Liver (tissue), 3 donors: ENCODE results near the gene ERC2.

ENCODE experiments used
- FOXA2 ChIP-seq: IDR thresholded peaks from 2 replicates; pipeline ENCODE4 v1.6.1; 2016; ENCODE audit warnings: antibody characterized with exemption
- TF ChIP-seq, protein P1 (sequence below): IDR thresholded peaks from 2 replicates; pipeline ENCODE4 v1.6.1; 2016; ENCODE audit warnings: antibody characterized with exemption
- TF ChIP-seq, protein P2 (sequence below): fragments of 150-350 bp; IDR thresholded peaks from 2 replicates; pipeline ENCODE4 v1.5.1; 2017; ENCODE audit warnings: improper control_type of control experiment, low read depth, low read length; ENCODE audit not compliant: missing input control
- TF ChIP-seq, protein P3 (sequence below): IDR thresholded peaks from 2 replicates; pipeline ENCODE4 v1.6.1; 2016; ENCODE audit warnings: antibody characterized with exemption
- donor health status: healthy.
- donor health status: healthy.

DNA sequence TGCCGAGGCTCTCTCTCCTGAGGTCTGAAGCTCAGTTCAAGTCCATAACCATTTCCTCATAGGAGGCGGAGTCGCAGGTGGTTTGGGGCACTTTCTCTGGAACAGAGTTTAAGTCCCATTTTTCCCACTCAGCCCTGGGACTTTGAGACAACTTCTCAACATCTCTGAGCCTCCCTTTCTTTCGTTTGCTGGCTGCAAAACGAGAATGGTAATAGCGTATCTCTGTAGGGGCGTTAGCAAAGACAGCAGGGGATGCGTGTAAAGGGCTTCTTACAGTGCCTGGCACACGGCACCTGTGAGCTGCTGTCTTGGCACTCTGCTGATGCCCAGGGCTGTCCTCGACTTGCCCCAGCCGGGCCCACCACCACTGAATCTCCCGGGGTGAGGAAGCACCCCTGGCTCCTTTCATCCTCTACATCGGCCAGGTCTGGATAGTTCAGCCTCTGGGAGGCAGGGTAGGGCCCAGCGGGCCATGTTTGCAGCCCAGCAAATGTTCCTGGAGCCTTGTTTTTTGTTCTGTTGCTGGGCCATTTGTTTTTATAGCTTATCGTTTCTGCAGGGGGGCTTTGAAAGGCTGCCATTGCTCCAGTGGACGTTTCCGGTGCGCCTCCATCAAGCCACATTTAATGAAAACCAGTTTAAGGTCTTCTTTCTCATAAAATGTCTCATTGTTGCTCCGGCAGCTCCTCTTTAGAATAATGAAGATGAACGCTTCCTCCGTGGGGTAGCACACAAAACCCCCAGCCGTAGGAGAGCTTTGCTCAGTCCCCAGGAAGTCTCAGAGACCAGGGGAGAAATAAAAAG lies 921.2 kb downstream of the ERC2 start:
- no peak for TF ChIP-seq FOXA2
- TF ChIP-seq, protein P1, sequence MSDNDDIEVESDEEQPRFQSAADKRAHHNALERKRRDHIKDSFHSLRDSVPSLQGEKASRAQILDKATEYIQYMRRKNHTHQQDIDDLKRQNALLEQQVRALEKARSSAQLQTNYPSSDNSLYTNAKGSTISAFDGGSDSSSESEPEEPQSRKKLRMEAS: no peak
- TF ChIP-seq, protein P2, sequence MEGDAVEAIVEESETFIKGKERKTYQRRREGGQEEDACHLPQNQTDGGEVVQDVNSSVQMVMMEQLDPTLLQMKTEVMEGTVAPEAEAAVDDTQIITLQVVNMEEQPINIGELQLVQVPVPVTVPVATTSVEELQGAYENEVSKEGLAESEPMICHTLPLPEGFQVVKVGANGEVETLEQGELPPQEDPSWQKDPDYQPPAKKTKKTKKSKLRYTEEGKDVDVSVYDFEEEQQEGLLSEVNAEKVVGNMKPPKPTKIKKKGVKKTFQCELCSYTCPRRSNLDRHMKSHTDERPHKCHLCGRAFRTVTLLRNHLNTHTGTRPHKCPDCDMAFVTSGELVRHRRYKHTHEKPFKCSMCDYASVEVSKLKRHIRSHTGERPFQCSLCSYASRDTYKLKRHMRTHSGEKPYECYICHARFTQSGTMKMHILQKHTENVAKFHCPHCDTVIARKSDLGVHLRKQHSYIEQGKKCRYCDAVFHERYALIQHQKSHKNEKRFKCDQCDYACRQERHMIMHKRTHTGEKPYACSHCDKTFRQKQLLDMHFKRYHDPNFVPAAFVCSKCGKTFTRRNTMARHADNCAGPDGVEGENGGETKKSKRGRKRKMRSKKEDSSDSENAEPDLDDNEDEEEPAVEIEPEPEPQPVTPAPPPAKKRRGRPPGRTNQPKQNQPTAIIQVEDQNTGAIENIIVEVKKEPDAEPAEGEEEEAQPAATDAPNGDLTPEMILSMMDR: no peak
- TF ChIP-seq, protein P3, sequence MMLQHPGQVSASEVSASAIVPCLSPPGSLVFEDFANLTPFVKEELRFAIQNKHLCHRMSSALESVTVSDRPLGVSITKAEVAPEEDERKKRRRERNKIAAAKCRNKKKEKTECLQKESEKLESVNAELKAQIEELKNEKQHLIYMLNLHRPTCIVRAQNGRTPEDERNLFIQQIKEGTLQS: no peak
